ENCODE results near the gene SLC5A10. TPM values are rescaled to one million over a fixed set of nuclear protein-coding genes. Genes with fewer than 3 reads are reported as not detected.

The SLC5A10 gene
- polyA plus RNA-seq, 1 donor = 0.16 TPM

- DNase-seq (ENCODE audit: low read depth) = no peak
Measured at GRCh38 chr17:18964550-18964949, 12.6 kb downstream of the SLC5A10 start.

- no peak for DNase-seq (ENCODE audit: low read depth)
Measured at GRCh38 chr17:18965530-18966236, 13.7 kb downstream of the SLC5A10 start.

GRCh38 chr17:18966831-18967624, 15.1 kb downstream of the SLC5A10 start:
- no peak for DNase-seq (ENCODE audit: low read depth)

GRCh38 chr17:18967916-18968315, 16.0 kb downstream of the SLC5A10 start:
- DNase-seq (ENCODE audit: low read depth) = no peak

- no peak for DNase-seq (ENCODE audit: low read depth)
Measured at GRCh38 chr17:18968345-18968744, 16.4 kb downstream of the SLC5A10 start.

- no peak for DNase-seq (ENCODE audit: low read depth)
Measured at GRCh38 chr17:18968945-18969887, 17.3 kb downstream of the SLC5A10 start.

- DNase-seq (ENCODE audit: low read depth) = no peak
Measured at GRCh38 chr17:18970582-18971480, 18.9 kb downstream of the SLC5A10 start.

GRCh38 chr17:18971801-18972200, 19.8 kb downstream of the SLC5A10 start:
- no peak for DNase-seq (ENCODE audit: low read depth)

- no peak for DNase-seq (ENCODE audit: low read depth)
Measured at GRCh38 chr17:18974407-18975149, 22.6 kb downstream of the SLC5A10 start.

- DNase-seq (ENCODE audit: low read depth) = no peak
Measured at GRCh38 chr17:18975597-18975996, 23.6 kb downstream of the SLC5A10 start.

- DNase-seq (ENCODE audit: low read depth) = no peak
Measured at GRCh38 chr17:18976201-18976600, 24.2 kb downstream of the SLC5A10 start.

- DNase-seq (ENCODE audit: low read depth) = no peak
Measured at GRCh38 chr17:18977021-18977420, 25.1 kb downstream of the SLC5A10 start.

GRCh38 chr17:18977646-18978045, 25.7 kb downstream of the SLC5A10 start:
- no peak for DNase-seq (ENCODE audit: low read depth)

- DNase-seq (ENCODE audit: low read depth) = no peak
Measured at GRCh38 chr17:18978050-18978449, 26.1 kb downstream of the SLC5A10 start.

GRCh38 chr17:18978655-18979054, 26.7 kb downstream of the SLC5A10 start:
- no peak for DNase-seq (ENCODE audit: low read depth)

- no peak for DNase-seq (ENCODE audit: low read depth)
Measured at GRCh38 chr17:18980682-18981334, 28.8 kb downstream of the SLC5A10 start.

- DNase-seq (ENCODE audit: low read depth) = no peak
Measured at GRCh38 chr17:18981335-18981641, 29.3 kb downstream of the SLC5A10 start.

GRCh38 chr17:18981642-18982424, 29.9 kb downstream of the SLC5A10 start:
- DNase-seq (ENCODE audit: low read depth) = no peak
